Measurements from ENCODE around the gene SLC8A3. TPM values are rescaled to one million over a fixed set of nuclear protein-coding genes. Genes with fewer than 3 reads are reported as not detected.

The SLC8A3 gene
- total RNA-seq, 1 donor from 2014 or later, result 0.57 TPM

GRCh38 chr14:70027785-70028428, 160.8 kb downstream of the SLC8A3 start:
- peak; percentile 81 for DNase-seq (ENCODE audit: low spot score)

GRCh38 chr14:70023871-70024270, 164.9 kb downstream of the SLC8A3 start:
- no peak for DNase-seq (ENCODE audit: low spot score)

- no peak for DNase-seq (ENCODE audit: low spot score)
Measured at GRCh38 chr14:70022771-70023445, 165.8 kb downstream of the SLC8A3 start.

- no peak for DNase-seq (ENCODE audit: low spot score)
Measured at GRCh38 chr14:70021548-70022220, 167.1 kb downstream of the SLC8A3 start.

- DNase-seq (ENCODE audit: low spot score), result no peak
Measured at GRCh38 chr14:70020352-70021170, 168.2 kb downstream of the SLC8A3 start.

- no peak for DNase-seq (ENCODE audit: low spot score)
Measured at GRCh38 chr14:70019695-70020094, 169.1 kb downstream of the SLC8A3 start.

- DNase-seq (ENCODE audit: low spot score), result peak; percentile 51
Measured at GRCh38 chr14:70018713-70019211, 170.0 kb downstream of the SLC8A3 start.

GRCh38 chr14:70018230-70018629, 170.5 kb downstream of the SLC8A3 start:
- no peak for DNase-seq (ENCODE audit: low spot score)

GRCh38 chr14:70014406-70015095, 174.2 kb downstream of the SLC8A3 start:
- no peak for DNase-seq (ENCODE audit: low spot score)

GRCh38 chr14:70013271-70013873, 175.4 kb downstream of the SLC8A3 start:
- DNase-seq (ENCODE audit: low spot score), result no peak

- no peak for DNase-seq (ENCODE audit: low spot score)
Measured at GRCh38 chr14:70011708-70012107, 177.0 kb downstream of the SLC8A3 start.

- no peak for DNase-seq (ENCODE audit: low spot score)
Measured at GRCh38 chr14:70011098-70011497, 177.7 kb downstream of the SLC8A3 start.

- peak; percentile 66 for DNase-seq (ENCODE audit: low spot score)
Measured at GRCh38 chr14:70009961-70010360, 178.8 kb downstream of the SLC8A3 start.

- DNase-seq (ENCODE audit: low spot score), result no peak
Measured at GRCh38 chr14:70008284-70009262, 180.2 kb downstream of the SLC8A3 start.

- no peak for DNase-seq (ENCODE audit: low spot score)
Measured at GRCh38 chr14:70006699-70007098, 182.1 kb downstream of the SLC8A3 start.

GRCh38 chr14:70005281-70005805, 183.4 kb downstream of the SLC8A3 start:
- DNase-seq (ENCODE audit: low spot score), result no peak

- no peak for DNase-seq (ENCODE audit: low spot score)
Measured at GRCh38 chr14:70004791-70005190, 184.0 kb downstream of the SLC8A3 start.

- DNase-seq (ENCODE audit: low spot score), result no peak
Measured at GRCh38 chr14:70002589-70003346, 186.0 kb downstream of the SLC8A3 start.

- no peak for DNase-seq (ENCODE audit: low spot score)
Measured at GRCh38 chr14:70000601-70001000, 188.2 kb downstream of the SLC8A3 start.

Measured in ureter (tissue), 1 donor.